GM23248 (cell line): ENCODE data around the gene PKP1. TPM values are rescaled to one million over a fixed set of nuclear protein-coding genes. Genes with fewer than 3 reads are reported as not detected.
A peak's percentile ranks its signal among the peaks of the same experiment; 100 is the strongest.

Experiments used
- DNase-seq: peaks from one replicate; pipeline ENCODE4 v3.0.0-alpha.2; 2015
- H2AFZ ChIP-seq: fragments of 200-600 bp; sonication (generic); 2 replicates; pipeline ENCODE4 v1.6.1; 2016; ENCODE audit warnings: antibody characterized with exemption
- H3F3A ChIP-seq: fragments of 200-600 bp; sonication (generic); 2 replicates; pipeline ENCODE4 v1.6.1; 2016; ENCODE audit warnings: mild to moderate bottlenecking, antibody characterized with exemption, mixed run types; ENCODE audit not compliant: insufficient read depth
- H3K27ac ChIP-seq: fragments of 200-600 bp; sonication (generic); 2 replicates; pipeline ENCODE4 v1.5.1; 2016; ENCODE audit warnings: mild to moderate bottlenecking
- H3K27me3 ChIP-seq: fragments of 200-600 bp; sonication (generic); replicated peaks from 2 replicates; pipeline ENCODE4 v1.6.1; 2016; ENCODE audit warnings: mild to moderate bottlenecking; ENCODE audit not compliant: insufficient read depth
- H3K36me3 ChIP-seq: fragments of 200-600 bp; sonication (generic); 2 replicates; pipeline ENCODE4 v1.6.1; 2016; ENCODE audit warnings: low read depth, mild to moderate bottlenecking
- H3K4me1 ChIP-seq: fragments of 200-600 bp; sonication (generic); 2 replicates; pipeline ENCODE4 v1.6.1; 2016; ENCODE audit warnings: mild to moderate bottlenecking; ENCODE audit not compliant: insufficient read depth
- H3K4me2 ChIP-seq: fragments of 200-600 bp; sonication (generic); one replicate; pipeline ENCODE4 v1.6.1; 2016; ENCODE audit warnings: mild to moderate bottlenecking; ENCODE audit not compliant: unreplicated experiment
- H3K4me3 ChIP-seq: fragments of 200-600 bp; sonication (generic); 2 replicates; pipeline ENCODE4 v1.5.1; 2016; ENCODE audit warnings: mild to moderate bottlenecking
- H3K79me2 ChIP-seq: fragments of 200-600 bp; sonication (generic); 2 replicates; pipeline ENCODE4 v1.6.1; 2016; ENCODE audit warnings: mild to moderate bottlenecking; ENCODE audit not compliant: insufficient read depth
- H3K9ac ChIP-seq: fragments of 200-600 bp; sonication (generic); 2 replicates; pipeline ENCODE4 v1.6.1; 2016; ENCODE audit warnings: mild to moderate bottlenecking
- H3K9me2 ChIP-seq: fragments of 200-600 bp; sonication (generic); 2 replicates; pipeline ENCODE4 v1.6.1; 2016; ENCODE audit warnings: mixed run types, mild to moderate bottlenecking, moderate library complexity; ENCODE audit not compliant: insufficient read depth
- H3K9me3 ChIP-seq: fragments of 200-600 bp; sonication (generic); one replicate; pipeline ENCODE4 v1.6.1; 2017; ENCODE audit warnings: low read depth
- H4K20me1 ChIP-seq: fragments of 200-600 bp; sonication (generic); 2 replicates; pipeline ENCODE4 v1.6.0; 2016; ENCODE audit not compliant: insufficient read depth
- EZH2 ChIP-seq: fragments of 200-600 bp; sonication (generic); IDR thresholded peaks from 2 replicates; pipeline ENCODE4 v1.6.1; 2018; ENCODE audit warnings: antibody characterized with exemption, mild to moderate bottlenecking; ENCODE audit not compliant: insufficient read depth, poor library complexity, severe bottlenecking
- EZH2phosphoT487 ChIP-seq: fragments of 200-600 bp; sonication (generic); IDR thresholded peaks from 2 replicates; pipeline ENCODE4 v1.6.1; 2018; ENCODE audit warnings: antibody characterized with exemption, moderate library complexity, mild to moderate bottlenecking, low read depth; ENCODE audit not compliant: insufficient read depth
- WGBS, 2 experiments: methylation state at CpG; one replicate each; pipeline ENCODE4 v1.1.6; 2015 to 2017; ENCODE audit warnings: low lambda C conversion rate in 2 of 2, low coverage in 1 of 2; ENCODE audit errors: missing lambda C conversion rate in 2 of 2; 5-methylcytosine and 5-hydroxymethylcytosine counted together
- in situ Hi-C: fragments of 300-500 bp; cut with MboI; formaldehyde crosslinking; loops from 2 replicates; pipeline ENCODE4 v1.15.0; 2020
- polyA plus RNA-seq: library from polyadenylated mRNA; unstranded; fragments of >200 nt; fragmentation: Nextera tagmentation; extraction: Ambion mirVana; gene quantifications from 2 replicates; pipeline ENCODE4 v1.2.1, GENCODE V29; 2016
- total RNA-seq: library from RNA; depleted of rRNA; stranded (reverse); fragments of >200 nt; shearing (Covaris generic); gene quantifications from 2 replicates; pipeline ENCODE4 v1.2.3, GENCODE V29; 2014

The PKP1 gene
- total and polyA plus RNA-seq, 2 experiments from 2014 or later, result 0.15 to 0.43 TPM

- no peaks in the 10 kb centered on the region for H3K9me2 ChIP-seq
- peaks cover 22% of the 10 kb centered on the region for H3K4me1 ChIP-seq
- H3K27ac ChIP-seq, result no peak overlapping the region
- no peaks in the 10 kb centered on the region for H3K36me3 ChIP-seq
- whole genome bisulfite sequencing, 2 experiments, result 84 to 91% methylated on average over 3 of the region's 3 CpGs
- no peaks in the 10 kb centered on the region for H3F3A ChIP-seq
- H2AFZ ChIP-seq, result no peak overlapping the region
- no peak for TF ChIP-seq EZH2
- TF ChIP-seq EZH2phosphoT487, result no peak
- H3K9me3 ChIP-seq, result no peaks in the 10 kb centered on the region
- H3K27me3 ChIP-seq, result no peaks in the 10 kb centered on the region; the same call in 1 of the 2 replicates
- no peaks in the 10 kb centered on the region for H3K79me2 ChIP-seq
- no peak for DNase-seq
- H4K20me1 ChIP-seq, result no peaks in the 10 kb centered on the region
- H3K9ac ChIP-seq, result no peak overlapping the region
- in situ Hi-C loops, result no loop called here
- no peak overlapping the region for H3K4me3 ChIP-seq
- no peak overlapping the region for H3K4me2 ChIP-seq
These were observed 20.8 kb downstream of the PKP1 start for GRCh38 chr1:201304126-201304525.

DNA sequence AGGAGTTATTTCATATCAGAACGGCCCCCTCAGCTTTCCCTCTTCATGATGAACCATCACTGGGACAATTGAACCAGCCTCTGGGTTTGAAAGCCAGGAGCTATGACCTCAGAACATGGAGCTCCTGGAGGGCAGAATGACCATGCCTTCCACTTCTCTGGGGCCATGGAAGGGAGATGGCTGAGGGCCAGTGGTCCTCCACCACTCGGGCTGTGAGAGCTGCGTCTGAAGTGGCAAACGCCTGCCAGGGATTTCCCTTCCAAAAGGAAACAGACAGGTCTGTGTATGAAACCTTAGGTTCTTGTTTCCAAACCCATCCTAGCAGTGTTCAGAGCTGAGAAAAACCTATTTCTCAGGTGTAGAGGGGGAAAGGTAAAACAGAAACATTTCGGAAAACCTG, 22.5 kb downstream of the PKP1 start:
- DNase-seq, result no peak
- 85 to 93% methylated on average over 5 of the region's 5 CpGs for WGBS, 2 experiments
- Histone ChIP-seq H3K27me3 (no peaks in the 10 kb centered on the region; the same call in 1 of the 2 replicates), H3K9me3 (no peaks in the 10 kb centered on the region), H3K4me1 (peaks cover 12% of the 10 kb centered on the region), H3K79me2 (no peaks in the 10 kb centered on the region), H3F3A (no peaks in the 10 kb centered on the region), H3K27ac (no peak overlapping the region), H3K4me3 (no peak overlapping the region), H4K20me1 (no peaks in the 10 kb centered on the region), H3K9me2 (no peaks in the 10 kb centered on the region), H3K9ac (no peak overlapping the region), H3K36me3 (no peaks in the 10 kb centered on the region), H2AFZ (no peak overlapping the region), H3K4me2 (no peak overlapping the region)
- in situ Hi-C loops, result no loop called here
- TF ChIP-seq EZH2phosphoT487, result no peak
- TF ChIP-seq EZH2, result no peak

DNA sequence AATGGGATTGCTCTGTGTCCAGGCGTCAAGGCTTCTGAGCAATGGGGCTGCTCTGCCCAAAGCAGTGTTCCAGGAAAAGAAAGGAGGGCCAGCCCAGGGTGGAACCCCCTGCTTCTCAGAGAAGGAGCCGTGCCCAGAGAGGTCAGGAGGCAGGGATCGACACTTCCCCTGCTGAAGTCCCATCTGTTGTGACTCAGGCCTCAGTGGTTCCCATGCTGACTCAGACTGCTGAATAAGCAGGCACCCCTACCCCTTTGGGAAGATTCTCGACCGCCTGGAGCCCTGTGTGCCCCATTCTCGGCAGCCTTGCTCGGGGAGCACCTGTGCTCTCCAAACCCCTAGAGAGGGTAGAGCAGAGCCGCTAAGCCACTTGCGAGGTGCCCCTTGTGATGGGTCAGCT, 23.9 kb downstream of the PKP1 start:
- Histone ChIP-seq H3K36me3 (no peaks in the 10 kb centered on the region), H3K27ac (no peak overlapping the region), H3K4me3 (no peak overlapping the region), H3K27me3 (no peaks in the 10 kb centered on the region; the same call in 1 of the 2 replicates), H3K4me1 (peaks cover 12% of the 10 kb centered on the region), H3K79me2 (no peaks in the 10 kb centered on the region), H3K9me3 (no peaks in the 10 kb centered on the region), H4K20me1 (no peaks in the 10 kb centered on the region), H3F3A (no peaks in the 10 kb centered on the region), H3K4me2 (peak overlapping the region; percentile 44), H3K9ac (no peak overlapping the region), H2AFZ (no peak overlapping the region), H3K9me2 (no peaks in the 10 kb centered on the region)
- no peak for TF ChIP-seq EZH2phosphoT487
- TF ChIP-seq EZH2, result no peak
- WGBS, 2 experiments, result 38 to 42% methylated on average over 9 of the region's 9 CpGs
- DNase-seq, result peak; percentile 87
- in situ Hi-C loops, result no loop called here

DNA sequence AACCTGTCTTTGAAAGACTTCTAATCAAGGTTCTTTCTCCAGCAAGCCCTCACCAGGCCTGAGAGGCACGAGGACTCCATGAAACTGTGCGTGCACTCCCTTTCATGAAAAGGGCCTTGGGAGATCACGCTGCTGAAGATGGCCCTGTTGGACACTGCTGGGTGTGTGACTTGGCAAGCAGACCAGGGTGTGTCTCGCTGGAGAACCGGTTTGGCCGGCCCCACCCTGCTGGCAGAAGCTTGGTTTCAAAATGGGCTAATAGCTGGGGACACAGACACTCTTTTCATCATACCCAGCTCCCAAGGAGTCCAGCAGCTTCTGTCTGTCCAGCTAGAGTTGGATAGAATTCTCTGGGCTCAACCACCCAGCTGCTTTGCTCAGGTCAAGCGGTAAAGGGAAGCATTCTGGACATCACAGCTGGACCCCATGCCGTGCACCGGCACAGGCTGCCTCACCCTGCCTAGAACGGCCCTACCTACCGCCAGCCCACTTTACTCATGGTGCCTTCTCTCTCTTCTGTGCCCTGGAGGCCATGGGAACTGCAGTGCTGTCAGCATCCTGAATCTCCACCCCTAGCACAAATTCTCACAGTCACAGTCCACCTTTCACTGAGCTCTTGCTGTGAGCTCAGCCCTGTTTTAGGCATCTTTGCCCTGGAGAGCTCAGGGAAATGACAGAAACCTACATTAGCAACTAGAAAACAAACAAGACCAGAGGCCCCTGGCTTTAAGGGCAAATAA, 24.6 kb downstream of the PKP1 start:
- peak overlapping the region; percentile 44 for H3K4me2 ChIP-seq
- H3K4me3 ChIP-seq, result no peak overlapping the region
- TF ChIP-seq EZH2, result no peak
- TF ChIP-seq EZH2phosphoT487, result no peak
- no peaks in the 10 kb centered on the region for H4K20me1 ChIP-seq
- no peaks in the 10 kb centered on the region for H3K9me2 ChIP-seq
- no peaks in the 10 kb centered on the region for H3K36me3 ChIP-seq
- WGBS, 2 experiments, result 47 to 53% methylated on average over 11 of the region's 11 CpGs
- H3K27me3 ChIP-seq, result no peaks in the 10 kb centered on the region; the same call in 1 of the 2 replicates
- no peaks in the 10 kb centered on the region for H3K9me3 ChIP-seq
- H3K27ac ChIP-seq, result no peak overlapping the region
- peaks cover 12% of the 10 kb centered on the region for H3K4me1 ChIP-seq
- no peaks in the 10 kb centered on the region for H3F3A ChIP-seq
- no peak overlapping the region for H3K9ac ChIP-seq
- in situ Hi-C loops, result no loop called here
- no peaks in the 10 kb centered on the region for H3K79me2 ChIP-seq
- DNase-seq, result peak; percentile 59
- H2AFZ ChIP-seq, result no peak overlapping the region

DNA sequence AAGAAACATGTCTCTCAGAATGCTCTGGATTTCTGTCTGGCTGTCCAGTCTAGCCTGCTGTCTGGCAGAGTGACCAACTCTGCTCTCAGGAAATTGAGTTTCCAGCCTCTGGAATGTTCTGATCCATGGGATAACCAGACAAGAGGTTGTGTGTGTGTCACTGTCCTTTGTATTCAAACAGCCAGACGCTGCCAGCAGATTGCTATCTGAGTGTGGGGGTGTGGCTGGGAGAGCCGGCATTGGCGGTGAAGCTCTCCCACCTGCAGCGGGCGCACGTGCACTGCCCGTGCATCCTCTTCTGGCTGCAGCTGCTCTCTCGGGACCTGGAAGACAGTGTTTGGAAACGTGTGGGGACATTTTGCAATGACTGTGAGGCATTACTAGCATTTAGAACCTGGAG, 26.1 kb downstream of the PKP1 start:
- Histone ChIP-seq H3K4me3 (no peak overlapping the region), H3K27ac (no peak overlapping the region), H3K9me2 (no peaks in the 10 kb centered on the region), H3K27me3 (no peaks in the 10 kb centered on the region; the same call in 1 of the 2 replicates), H3K4me2 (no peak overlapping the region), H3K36me3 (no peaks in the 10 kb centered on the region), H3K79me2 (no peaks in the 10 kb centered on the region), H3K9ac (no peak overlapping the region), H3K9me3 (no peaks in the 10 kb centered on the region), H3K4me1 (peaks cover 12% of the 10 kb centered on the region), H4K20me1 (no peaks in the 10 kb centered on the region), H3F3A (no peaks in the 10 kb centered on the region), H2AFZ (no peak overlapping the region)
- in situ Hi-C loops, result no loop called here
- WGBS, 2 experiments, result 61 to 62% methylated on average over 9 of the region's 9 CpGs
- TF ChIP-seq EZH2 (no peak), EZH2phosphoT487 (no peak)
- DNase-seq, result peak; percentile 69
